DMS53 treated with DMSO at 0.1 percent for 48 hours (cell line): ENCODE data around the gene NAA60.
"Not testable (repeated sequence)": the region's sequence is repeated elsewhere in the genome, so short reads cannot be mapped to it uniquely, and the experiment has no call there.

Experiments used
- DNase-seq: peaks from one replicate; lab custom pipeline; 2025; ENCODE audit not compliant: unreplicated experiment; lab: John Stamatoyannopoulos, UW

The NAA60 gene

DNA sequence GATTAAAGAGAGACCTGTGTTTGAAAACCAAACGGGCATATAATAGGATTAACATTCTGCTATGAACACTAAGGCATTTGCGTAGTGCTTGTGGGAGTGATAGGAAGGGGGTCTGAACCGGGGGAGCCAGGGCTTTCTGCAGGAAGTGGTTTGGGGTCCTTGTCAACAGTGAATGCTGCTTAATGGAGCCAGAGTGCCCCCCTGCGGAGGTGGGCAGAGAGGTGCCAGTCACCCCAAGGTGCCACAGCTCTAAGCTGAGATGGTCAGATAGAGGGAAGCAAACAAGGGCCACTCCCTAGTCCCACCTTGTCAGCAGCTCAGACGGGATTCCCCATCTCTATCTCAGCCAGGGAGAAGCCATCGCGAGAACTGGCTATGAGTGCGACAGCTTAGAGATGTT lies 17.7 kb downstream of the NAA60 start:
- DNase-seq: no peak

DNA sequence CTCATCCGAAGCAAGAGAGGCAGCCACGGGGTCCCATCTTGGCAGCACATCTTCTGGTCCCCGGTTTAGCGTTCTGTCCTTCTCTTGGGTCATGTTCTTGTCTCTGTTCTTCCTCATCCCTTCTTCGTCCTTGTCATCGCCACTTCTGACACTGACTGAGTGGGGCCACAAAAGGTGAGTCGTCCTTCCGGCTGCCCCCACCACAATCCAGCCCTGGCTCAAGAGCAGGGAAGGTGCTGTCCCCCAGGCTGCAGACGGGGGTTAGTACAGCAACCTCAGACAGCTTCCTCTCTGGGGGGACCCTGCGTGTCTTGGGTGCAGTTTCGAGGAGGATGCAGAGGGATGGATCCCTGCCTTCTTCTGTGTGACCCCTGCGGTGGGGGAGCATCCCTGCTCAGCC lies 21.8 kb downstream of the NAA60 start:
- no peak for DNase-seq

DNA sequence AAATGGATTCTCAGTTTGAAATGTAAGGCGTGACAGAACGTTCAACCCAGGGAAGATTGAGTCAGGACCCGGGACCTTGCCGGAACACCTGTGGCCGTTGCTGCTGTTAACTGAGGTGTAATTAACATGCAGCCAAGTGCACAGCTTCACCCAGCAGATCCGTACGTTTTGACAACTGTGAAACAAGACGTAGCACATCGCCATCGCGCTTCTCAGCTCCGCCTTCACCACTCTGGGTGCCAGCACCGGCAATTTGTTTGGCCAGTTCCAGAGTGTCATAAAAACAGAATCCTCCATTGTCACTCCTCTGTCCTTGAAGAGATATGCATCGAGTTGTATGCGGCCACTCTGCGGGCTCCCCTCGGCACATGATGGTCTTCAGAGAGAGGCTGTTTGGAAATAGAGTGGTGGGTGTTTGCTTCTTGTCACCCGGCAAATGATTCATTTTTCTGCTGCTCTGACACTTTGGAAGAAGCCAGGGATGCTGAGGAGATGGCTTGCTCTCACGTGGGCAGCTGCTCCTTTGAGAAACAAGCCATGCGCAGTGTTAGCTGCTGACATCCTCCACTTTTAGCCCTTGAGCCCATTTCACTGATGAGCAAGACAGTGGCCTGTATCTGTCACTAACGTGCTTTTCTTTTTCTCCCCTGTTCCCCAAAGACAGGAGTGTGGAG lies 22.6 kb downstream of the NAA60 start:
- no peak for DNase-seq

DNA sequence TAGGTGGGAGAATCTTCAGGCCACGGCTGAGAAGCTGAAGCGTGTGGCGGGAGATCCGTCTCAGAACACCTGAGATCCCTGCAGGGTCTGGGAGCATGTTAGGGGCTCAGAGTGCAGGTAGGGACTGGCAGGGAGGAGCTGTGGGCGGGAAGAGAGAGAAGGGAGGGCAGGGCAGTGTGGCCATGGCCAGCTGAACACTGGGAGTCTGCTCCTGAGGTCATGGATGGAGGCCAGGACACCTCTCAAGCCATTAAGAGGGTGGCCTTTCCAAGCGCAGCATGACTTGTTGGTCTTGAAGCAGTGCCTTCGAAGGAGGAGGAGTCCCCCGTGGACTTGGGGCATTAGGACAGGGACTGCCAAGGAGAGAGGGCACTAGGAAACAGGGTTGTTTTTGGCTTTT lies 23.7 kb downstream of the NAA60 start:
- no peak for DNase-seq

DNA sequence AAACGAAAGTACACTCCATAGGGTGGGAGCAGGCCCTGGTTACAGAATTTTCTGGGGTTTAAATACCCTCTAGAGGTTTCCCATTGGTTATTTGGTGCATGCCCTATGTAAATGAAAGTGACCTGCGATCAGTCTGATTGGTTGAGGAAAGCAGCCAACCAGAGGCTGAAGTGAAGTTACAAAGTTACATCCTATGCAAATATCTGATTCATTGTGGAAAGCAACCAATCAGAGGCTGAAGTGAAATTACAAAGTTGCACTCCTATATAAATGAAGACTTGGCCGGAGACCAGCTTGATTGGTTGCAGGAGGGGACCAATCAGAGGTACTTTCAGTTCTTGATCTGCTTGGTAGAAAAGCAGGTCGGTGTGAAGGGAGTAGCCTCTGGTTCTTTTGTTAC lies 24.4 kb downstream of the NAA60 start:
- DNase-seq: no peak

DNA sequence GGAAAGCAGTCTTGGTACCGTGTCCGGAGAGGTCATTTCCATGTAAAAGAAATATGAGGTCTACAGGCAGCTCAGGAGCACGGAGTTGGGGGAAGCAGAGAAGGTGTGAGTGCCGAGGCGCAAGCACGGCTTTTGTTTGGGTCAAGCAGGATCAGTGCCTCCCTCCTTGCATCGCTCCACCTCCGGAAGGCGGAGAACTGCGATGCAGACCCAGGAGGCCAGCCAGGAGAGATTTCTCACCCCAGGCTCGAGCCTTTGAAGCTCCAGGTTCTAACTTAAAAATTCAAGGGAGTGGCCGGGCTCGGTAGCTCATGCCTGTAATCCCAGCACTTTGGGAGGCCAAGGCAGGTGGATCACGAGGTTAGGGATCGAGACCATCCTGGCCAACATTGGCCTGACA lies 25.0 kb downstream of the NAA60 start:
- no peak for DNase-seq

DNA sequence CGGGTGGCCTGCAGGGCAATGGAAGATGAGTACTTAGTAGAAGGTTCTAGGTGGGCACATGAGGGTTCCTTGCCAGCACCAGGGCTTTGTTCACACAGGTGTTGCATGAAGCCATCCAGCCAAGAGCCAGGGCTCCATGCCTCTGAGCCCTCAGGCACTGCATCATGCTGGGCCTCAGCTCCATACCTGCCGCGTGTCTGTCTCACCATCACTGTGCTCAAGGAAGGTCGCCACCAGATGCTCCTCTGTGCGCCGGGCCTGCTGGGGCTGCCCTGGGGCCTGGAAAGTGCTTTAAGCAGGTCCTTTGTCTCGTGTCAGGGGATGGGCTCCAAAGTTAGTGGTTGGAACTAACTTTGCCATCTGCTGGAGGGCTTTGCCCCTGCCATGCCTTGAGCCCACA lies 26.3 kb downstream of the NAA60 start:
- no peak for DNase-seq

DNA sequence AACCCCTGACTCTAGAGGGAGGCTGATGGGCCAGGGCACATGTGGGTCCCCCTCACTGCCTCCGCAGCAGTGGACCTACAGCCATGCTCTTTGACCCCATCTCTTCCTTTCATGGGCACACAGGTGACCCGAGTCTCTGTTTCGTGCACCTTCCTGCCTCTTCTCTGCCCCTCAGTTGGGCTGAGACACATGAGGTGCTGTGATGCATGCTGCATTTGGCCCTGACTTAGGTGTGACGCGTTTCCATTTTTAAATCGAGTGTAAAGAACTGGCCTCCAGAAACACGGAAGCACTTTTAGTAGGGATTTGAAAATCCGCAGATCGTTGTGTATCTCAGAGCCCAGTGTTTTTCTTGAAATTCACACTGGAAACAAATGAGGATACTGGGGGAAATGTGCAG lies 27.2 kb downstream of the NAA60 start:
- DNase-seq: no peak

DNA sequence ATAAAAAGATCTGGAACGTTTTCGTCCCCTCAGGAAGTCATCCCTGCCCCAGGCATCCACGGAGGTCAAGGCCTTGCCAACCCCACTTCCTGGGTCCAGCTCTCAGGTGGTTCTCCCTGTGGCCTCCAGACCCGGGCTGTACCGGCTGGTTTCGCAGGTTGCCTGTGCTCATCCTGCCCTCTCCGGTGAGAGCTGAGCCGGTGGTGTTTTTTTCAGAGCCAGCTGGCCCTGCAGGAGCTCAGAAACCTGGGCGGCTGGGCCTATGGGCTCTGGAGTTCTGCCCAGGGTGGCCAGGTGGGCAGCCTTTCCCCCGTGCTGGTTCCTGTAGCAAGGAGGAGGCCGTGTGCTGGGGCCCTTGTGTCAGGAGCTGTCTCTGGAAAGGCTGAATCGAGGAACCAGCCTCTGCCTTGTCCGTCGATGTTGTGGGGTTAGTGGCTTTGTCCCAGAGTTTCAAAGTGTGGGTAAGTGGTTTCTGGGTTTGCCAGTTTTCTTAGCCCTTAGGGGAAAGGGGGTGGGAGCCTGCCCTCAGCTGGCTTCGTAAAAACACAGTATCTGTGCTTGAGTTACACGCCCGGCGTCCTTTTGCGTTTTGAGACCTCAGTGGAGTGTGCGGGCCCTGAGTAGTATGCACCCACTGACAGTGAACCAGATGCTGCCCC lies 28.2 kb downstream of the NAA60 start:
- DNase-seq: no peak

DNA sequence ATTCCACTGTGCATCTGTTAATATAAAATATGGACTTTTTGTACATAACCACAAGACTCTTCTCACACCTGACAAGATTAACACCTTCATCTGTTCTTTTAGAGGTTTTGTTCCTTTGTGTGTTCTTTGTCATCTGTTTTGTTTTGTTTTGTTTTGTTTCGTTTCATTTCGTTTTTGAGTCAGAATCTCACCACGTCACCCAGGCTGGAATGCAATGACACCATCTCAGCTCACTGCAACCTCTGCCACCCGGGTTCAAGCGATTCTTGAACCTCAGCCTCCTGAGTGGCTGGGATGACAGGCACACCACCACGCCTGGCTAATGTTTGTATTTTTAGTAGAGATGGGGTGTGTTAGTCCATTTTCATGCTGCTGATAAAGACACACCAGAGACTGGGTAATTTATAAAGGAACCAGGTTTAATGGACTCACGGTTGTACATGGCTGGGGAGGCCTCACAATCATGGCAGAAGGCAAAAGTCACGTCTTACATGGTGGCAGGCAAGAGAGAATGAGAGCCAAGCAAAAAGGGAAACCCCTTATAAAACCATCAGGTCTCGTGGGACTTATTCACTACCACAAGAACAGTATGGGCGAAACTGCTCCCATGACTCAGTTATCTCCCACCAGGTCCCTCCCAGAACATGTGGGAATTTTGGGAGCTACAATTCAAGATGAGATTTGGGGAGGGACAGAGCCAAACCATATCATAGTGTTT lies 29.6 kb downstream of the NAA60 start:
- no peak for DNase-seq

DNA sequence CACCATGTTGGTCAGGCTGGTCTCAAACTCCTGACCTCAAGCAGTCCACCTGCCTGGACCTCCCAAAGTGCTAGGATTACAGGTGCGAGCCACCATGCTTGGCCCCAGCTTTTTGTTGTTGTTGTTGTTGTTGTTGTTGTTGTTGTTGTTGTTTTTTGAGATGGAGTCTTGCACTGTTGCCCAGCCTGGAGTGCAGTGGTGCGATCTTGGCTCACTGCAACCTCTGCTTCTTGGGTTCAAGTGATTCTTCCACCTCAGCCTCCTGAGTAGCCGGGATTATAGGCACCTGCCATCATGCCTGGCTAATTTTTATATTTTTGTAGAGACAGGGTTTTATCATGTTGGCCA lies 30.1 kb downstream of the NAA60 start:
- not testable (repeated sequence) for DNase-seq

DNA sequence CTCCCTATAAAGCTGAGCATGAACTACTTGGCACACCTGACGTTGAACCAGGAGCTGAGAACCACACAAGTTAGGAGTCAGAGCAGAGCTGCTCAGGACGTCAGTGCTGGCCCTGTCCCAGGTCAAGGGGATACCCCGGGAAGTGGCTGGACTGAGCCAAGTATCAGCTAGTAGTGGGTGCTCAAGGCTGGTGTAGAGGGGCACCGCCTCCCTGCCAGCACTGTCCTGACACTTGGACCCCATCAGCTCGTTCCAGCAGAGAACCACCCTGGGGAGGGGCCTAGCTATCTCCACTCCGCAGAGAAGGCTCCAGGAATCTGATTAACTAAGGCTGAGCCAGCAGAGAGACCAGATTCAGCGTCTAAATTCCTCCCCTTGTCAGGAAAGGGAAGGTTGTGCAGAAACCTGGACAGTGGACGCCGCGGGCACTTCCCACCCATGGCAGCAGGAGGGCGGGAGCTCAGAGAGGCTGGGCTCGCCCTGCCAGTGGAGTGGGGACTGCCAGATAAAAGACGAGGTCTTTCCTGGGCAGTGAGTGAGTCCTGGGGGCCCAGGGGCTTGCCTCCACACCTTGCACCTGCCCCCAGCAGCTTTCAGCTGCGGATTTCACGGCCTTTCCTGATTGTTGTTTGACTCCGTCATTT lies 30.8 kb downstream of the NAA60 start:
- DNase-seq: no peak

DNA sequence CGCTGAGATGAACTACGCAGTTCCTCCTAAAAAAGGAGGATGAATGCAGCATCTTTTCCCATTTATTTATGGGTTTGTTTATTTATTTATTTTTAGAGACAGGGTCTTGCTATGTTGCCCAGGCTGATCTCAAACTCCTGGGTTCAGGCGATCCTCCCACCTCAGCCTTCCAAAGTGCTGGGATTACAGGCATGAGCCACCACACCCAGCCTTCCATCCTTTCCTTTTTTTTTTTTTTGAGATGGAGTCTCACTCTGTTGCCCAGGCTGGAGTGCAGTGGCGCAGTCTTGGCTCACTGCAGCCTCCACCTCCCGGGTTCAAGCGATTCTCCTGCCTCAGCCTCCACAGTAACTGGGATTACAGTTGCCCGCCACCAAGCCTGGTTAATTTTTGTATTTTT lies 31.4 kb downstream of the NAA60 start:
- not testable (repeated sequence) for DNase-seq

DNA sequence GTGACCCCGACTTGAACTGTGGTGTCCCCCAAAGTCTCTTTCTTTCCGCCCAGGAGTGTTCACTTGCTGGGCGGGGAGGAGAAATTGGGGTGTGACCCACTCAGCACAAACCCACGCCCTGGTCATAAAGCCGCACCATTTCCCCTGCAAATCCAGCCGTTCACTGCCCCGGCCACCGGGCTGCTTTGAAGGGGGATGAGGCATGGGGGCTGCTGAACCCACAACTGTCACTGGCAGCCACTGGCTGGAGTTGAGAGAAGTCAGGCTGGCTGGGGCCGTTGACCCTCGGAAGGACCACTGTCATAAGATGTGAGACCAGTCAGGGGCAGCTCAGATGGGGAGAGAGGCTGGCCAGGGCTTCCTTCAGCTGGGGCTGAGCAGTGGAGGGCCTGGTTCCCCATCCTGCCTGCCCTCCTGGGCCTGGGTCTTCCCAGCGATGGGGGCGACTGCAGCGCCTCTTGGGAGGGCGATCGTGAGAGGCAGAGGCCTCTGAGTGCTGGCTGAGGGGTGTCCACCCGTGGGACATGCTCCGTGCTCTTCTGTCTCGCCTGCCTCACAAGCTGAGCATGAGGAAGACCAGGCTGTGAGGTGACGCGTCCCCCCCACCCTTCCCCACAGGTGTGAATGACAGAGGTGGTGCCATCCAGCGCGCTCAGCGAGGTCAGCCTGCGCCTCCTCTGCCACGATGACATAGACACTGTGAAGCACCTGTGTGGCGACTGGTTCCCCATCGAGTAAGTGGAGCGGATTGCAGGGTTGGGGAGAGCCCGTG lies 32.3 kb downstream of the NAA60 start:
- DNase-seq: no peak

DNA sequence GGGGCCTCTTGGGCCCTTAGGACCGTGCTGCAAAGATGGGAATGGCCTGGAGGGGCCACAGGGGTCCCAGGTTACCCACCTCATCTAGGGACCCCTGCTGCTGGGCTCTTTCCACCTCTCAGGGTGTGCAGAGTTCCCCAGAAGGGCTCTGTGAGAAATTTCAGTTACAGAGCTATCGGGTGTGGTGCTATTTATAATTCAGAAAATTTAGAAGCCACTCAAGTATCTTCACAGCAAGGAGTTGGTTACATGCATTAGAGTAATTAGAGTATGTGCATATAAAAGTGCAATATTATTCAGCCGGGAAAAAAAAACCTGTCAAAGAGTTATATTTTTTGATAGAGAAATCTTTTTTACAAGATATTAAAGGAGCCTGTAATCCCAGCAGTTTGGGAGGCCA lies 32.9 kb downstream of the NAA60 start:
- DNase-seq: no peak

DNA sequence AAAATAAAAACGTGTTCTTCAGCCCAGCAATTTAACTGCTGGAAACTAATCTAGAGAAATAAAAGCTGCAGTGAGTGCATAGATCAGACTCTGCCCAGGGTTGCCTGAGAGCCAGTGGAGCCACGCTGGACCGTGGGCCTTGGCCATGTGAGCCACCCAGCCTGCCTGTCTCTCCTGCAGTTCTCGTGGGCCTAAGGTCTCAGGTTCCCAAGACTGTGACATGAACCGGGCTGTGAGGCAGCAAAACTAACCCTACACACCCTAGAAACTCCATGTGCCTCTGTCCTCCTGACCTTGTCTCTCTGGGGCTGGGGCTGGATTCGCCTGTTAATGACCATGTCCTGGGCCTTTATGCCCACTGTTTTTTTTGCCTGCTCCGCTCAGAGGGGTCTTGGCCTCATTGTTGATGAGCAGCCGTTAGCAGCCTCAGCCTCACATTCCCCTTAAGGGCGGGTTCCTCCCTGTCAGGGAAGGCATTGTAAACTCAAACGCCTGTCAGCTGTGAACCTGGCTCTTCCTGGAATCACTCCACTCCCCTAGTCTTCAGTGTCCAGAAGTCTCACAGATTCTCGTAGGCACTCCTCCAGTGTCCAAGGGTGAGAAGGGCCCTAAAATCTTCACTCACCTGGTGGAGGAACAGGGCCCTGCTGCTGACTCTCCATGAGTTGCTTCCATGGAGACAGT lies 34.9 kb downstream of the NAA60 start:
- DNase-seq: no peak

DNA sequence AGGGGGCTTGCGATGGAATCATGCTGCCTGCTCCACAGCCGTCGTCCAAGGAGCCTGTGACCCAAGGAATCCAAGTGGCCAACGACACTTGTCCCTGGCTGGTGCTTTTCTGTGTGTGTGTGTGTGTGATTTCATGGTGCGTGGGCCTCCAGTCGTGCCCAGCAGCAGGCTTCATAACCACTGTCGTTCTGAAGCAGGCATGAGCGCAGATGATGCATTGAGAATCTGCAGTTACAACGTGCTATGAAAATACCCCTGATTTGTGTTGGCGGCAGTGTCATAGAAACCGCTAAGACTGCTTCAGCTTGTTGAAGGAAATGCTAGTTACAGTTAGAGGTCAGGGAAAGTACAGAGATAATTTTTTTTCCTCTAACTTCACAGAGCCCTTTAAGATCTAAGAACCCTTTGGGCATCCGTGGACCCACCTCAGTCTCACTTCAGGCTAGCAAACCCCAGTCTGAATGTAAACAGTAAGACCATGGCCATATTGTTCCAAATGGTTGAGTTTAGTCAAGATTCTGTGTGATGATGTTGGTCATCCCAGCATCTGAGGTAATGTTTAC lies 36.3 kb downstream of the NAA60 start:
- DNase-seq: no peak

DNA sequence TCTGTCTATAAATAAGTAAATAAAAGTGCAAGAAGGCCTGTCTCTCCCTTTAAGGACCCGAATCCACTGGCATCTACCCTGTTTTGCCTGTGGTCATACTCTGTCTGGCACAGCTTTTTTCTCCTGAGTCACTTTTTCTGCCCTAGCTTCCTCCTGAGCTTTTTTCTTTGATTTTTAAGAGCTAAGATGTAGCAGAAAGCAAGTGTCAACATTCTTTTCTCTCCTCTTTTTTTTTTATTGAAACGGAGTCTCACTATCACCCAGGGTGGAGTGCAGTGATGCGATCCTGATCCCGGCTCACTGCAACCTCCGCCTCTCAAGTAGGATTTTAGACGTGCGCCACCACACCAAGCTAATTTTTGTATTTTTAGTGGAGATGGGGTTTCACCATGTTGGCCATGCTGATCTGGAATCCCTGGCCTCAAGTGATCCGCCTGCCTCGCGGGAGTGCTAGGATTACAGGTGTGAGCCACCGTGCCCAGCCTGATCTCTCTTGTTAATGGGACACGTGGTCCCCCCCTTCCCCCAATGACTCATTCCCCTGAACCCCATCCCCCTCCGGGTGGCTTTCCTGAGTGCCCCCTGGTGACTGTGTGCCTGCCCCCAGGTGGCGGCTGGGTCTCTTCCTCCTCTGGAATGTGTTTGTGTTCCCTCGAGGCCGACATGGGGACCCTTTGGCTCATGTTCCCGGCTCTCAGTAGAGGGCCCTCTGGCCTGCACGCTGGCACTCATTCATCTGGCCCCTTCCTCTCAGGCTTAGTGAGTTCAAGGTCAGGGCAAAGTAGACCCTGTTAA lies 37.6 kb downstream of the NAA60 start:
- no peak for DNase-seq
